IPS-15b (cell line): ENCODE data around the gene NSMF.
"Not testable (repeated sequence)": the region's sequence is repeated elsewhere in the genome, so short reads cannot be mapped to it uniquely, and the experiment has no call there.

Experiments used
- H3K27me3 ChIP-seq: one replicate; pipeline ENCODE4 v1.6.1; 2013; ENCODE audit warnings: low read length; ENCODE audit not compliant: control insufficient read depth, insufficient read depth
- H3K36me3 ChIP-seq: one replicate; pipeline ENCODE4 v1.6.1; 2013; ENCODE audit warnings: low read length; ENCODE audit not compliant: control insufficient read depth, insufficient read depth
- H3K4me1 ChIP-seq: one replicate; pipeline ENCODE4 v1.6.1; 2013; ENCODE audit warnings: mild to moderate bottlenecking, low read length; ENCODE audit not compliant: control insufficient read depth, insufficient read depth
- H3K4me3 ChIP-seq: one replicate; pipeline ENCODE4 v1.5.1; 2013; ENCODE audit warnings: low read depth, low read length
- H3K9ac ChIP-seq: one replicate; pipeline ENCODE4 v1.6.1; 2013; ENCODE audit warnings: low read depth, mild to moderate bottlenecking, low read length
- H3K9me3 ChIP-seq: one replicate; pipeline ENCODE4 v1.6.1; 2013; ENCODE audit warnings: mild to moderate bottlenecking, low read length; ENCODE audit not compliant: control insufficient read depth, insufficient read depth

NSMF gene

GRCh38 chr9:137478962-137479861, 20.1 kb upstream of the NSMF start:
- Histone ChIP-seq H3K9ac (no peak overlapping the region), H3K4me1 (no peaks in the 10 kb centered on the region), H3K36me3 (no peaks in the 10 kb centered on the region), H3K9me3 (no peaks in the 10 kb centered on the region), H3K27me3 (no peaks in the 10 kb centered on the region), H3K4me3 (no peak overlapping the region)

- Histone ChIP-seq H3K9ac (no peak overlapping the region), H3K4me3 (no peak overlapping the region), H3K36me3 (no peaks in the 10 kb centered on the region), H3K4me1 (no peaks in the 10 kb centered on the region), H3K9me3 (no peaks in the 10 kb centered on the region), H3K27me3 (no peaks in the 10 kb centered on the region)
These were observed 19.5 kb upstream of the NSMF start for GRCh38 chr9:137478613-137478961.

- Histone ChIP-seq H3K9ac (no peak overlapping the region), H3K27me3 (no peaks in the 10 kb centered on the region), H3K4me1 (no peaks in the 10 kb centered on the region)
These were observed 18.9 kb upstream of the NSMF start for GRCh38 chr9:137477778-137478612.

GRCh38 chr9:137476856-137477255, 17.7 kb upstream of the NSMF start:
- Histone ChIP-seq H3K27me3 (no peaks in the 10 kb centered on the region), H3K9me3 (no peaks in the 10 kb centered on the region), H3K4me1 (no peaks in the 10 kb centered on the region), H3K36me3 (no peaks in the 10 kb centered on the region), H3K4me3 (no peak overlapping the region), H3K9ac (no peak overlapping the region)

More at GRCh38 chr9:137477778-137478612, 18.9 kb upstream of the NSMF start:
- H3K9me3 ChIP-seq: no peaks in the 10 kb centered on the region
- H3K4me3 ChIP-seq: no peak overlapping the region
- no peaks in the 10 kb centered on the region for H3K36me3 ChIP-seq

GRCh38 chr9:137475666-137476065, 16.5 kb upstream of the NSMF start:
- Histone ChIP-seq H3K4me1 (no peaks in the 10 kb centered on the region), H3K4me3 (no peak overlapping the region), H3K27me3 (no peaks in the 10 kb centered on the region)

GRCh38 chr9:137474271-137474670, 15.1 kb upstream of the NSMF start:
- H3K4me3 ChIP-seq: no peak overlapping the region
- no peak overlapping the region for H3K9ac ChIP-seq
- no peaks in the 10 kb centered on the region for H3K4me1 ChIP-seq
- H3K27me3 ChIP-seq: no peaks in the 10 kb centered on the region
- no peaks in the 10 kb centered on the region for H3K9me3 ChIP-seq
- no peaks in the 10 kb centered on the region for H3K36me3 ChIP-seq

More at GRCh38 chr9:137475666-137476065, 16.5 kb upstream of the NSMF start:
- H3K36me3 ChIP-seq: no peaks in the 10 kb centered on the region
- no peaks in the 10 kb centered on the region for H3K9me3 ChIP-seq
- H3K9ac ChIP-seq: no peak overlapping the region

- no peaks in the 10 kb centered on the region for H3K27me3 ChIP-seq
- H3K4me3 ChIP-seq: no peak overlapping the region
- no peaks in the 10 kb centered on the region for H3K9me3 ChIP-seq
- no peaks in the 10 kb centered on the region for H3K36me3 ChIP-seq
- H3K9ac ChIP-seq: no peak overlapping the region
- no peaks in the 10 kb centered on the region for H3K4me1 ChIP-seq
These were observed 11.7 kb upstream of the NSMF start for GRCh38 chr9:137470785-137471184.

GRCh38 chr9:137467896-137468295, 8.8 kb upstream of the NSMF start:
- Histone ChIP-seq H3K4me3 (no peak overlapping the region), H3K9ac (no peak overlapping the region), H3K36me3 (no peaks in the 10 kb centered on the region)

GRCh38 chr9:137467161-137467581, 8.0 kb upstream of the NSMF start:
- no peak overlapping the region for H3K4me3 ChIP-seq
- H3K4me1 ChIP-seq: no peaks in the 10 kb centered on the region
- H3K9me3 ChIP-seq: no peaks in the 10 kb centered on the region
- H3K9ac ChIP-seq: no peak overlapping the region
- H3K27me3 ChIP-seq: no peaks in the 10 kb centered on the region
- no peaks in the 10 kb centered on the region for H3K36me3 ChIP-seq

More at GRCh38 chr9:137467896-137468295, 8.8 kb upstream of the NSMF start:
- H3K9me3 ChIP-seq: no peaks in the 10 kb centered on the region
- no peaks in the 10 kb centered on the region for H3K4me1 ChIP-seq
- H3K27me3 ChIP-seq: no peaks in the 10 kb centered on the region

GRCh38 chr9:137466389-137467085, 7.4 kb upstream of the NSMF start:
- H3K27me3 ChIP-seq, H3K4me3 ChIP-seq, H3K4me1 ChIP-seq, H3K36me3 ChIP-seq, H3K9me3 ChIP-seq, H3K9ac ChIP-seq: not testable (repeated sequence)

- H3K4me1 ChIP-seq: no peaks in the 10 kb centered on the region
- no peak overlapping the region for H3K9ac ChIP-seq
- no peak overlapping the region for H3K4me3 ChIP-seq
- no peaks in the 10 kb centered on the region for H3K9me3 ChIP-seq
- no peaks in the 10 kb centered on the region for H3K27me3 ChIP-seq
- H3K36me3 ChIP-seq: no peaks in the 10 kb centered on the region
These were observed 6.7 kb upstream of the NSMF start for GRCh38 chr9:137465720-137466388.
